GM03348 (cell line): ENCODE data around the gene SPATA20.

ENCODE experiments used
- DNase-seq: peaks from one replicate; pipeline ENCODE4 v3.0.0; 2012; ENCODE audit warnings: low spot score

The SPATA20 gene

GRCh38 chr17:50520483-50520882 lies 26.5 kb upstream of the SPATA20 start:
- no peak for DNase-seq

- DNase-seq, result no peak
These were observed 25.5 kb upstream of the SPATA20 start for GRCh38 chr17:50521514-50521913.

GRCh38 chr17:50522766-50523165 lies 24.2 kb upstream of the SPATA20 start:
- DNase-seq, result no peak

- no peak for DNase-seq
These were observed 23.8 kb upstream of the SPATA20 start for GRCh38 chr17:50523208-50523607.

GRCh38 chr17:50524838-50525237 lies 22.1 kb upstream of the SPATA20 start:
- no peak for DNase-seq

DNA sequence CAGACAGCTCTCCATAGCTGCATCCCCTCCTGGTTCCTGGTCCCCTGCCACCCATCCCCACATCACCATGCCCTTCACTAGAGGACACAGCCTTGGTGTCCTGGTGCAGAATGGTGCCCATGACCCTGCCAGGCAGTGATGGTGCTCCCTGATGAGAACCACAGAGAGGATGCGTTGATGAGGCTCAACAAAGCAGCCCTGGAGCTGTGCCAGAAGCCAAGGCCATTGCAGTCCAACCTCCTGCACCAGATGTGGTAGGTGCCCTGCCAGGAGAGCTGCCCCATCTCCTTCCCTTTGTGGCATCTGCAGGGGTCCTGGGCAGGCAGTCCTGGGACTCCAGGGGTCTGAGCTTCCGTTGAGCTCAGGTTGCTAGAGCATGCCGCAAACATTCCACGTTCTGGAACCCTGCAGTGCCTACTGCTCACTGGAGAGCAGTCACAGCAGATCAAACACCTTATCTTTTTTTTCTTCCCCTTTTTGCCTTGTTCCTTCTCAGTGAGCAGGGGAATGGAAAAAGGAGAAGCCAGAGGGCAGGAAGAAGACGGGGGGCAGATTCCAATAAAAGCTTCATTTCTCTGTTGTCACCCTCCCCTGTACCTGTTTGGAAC lies 19.7 kb upstream of the SPATA20 start:
- DNase-seq, result no peak

DNA sequence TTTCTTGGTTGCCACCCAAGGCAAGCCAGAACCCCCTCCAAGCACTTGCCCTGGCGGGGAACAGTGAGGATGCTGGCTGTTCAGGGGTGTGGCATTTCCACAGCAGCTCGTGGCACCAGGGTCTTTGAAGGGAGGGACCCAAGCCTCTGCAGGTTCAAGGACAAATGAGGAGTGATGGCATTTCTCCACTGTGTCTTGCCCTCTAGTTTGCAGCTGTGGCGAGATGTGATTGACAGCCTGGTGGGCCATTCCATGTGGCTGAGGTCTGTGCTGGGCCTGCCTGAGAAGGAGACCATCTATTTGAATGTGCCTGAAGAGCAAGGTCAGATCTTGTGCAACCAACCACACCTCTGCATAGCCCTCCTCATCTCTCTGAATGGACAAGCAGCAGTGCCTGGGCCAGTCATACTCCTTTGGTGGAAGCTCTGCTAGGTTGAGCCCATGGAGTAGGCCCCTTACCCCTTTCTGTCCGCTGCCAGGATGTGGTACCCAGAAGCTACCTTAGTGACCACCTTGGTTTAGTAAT lies 19.0 kb upstream of the SPATA20 start:
- DNase-seq, result no peak

GRCh38 chr17:50529849-50530248 lies 17.1 kb upstream of the SPATA20 start:
- no peak for DNase-seq

DNA sequence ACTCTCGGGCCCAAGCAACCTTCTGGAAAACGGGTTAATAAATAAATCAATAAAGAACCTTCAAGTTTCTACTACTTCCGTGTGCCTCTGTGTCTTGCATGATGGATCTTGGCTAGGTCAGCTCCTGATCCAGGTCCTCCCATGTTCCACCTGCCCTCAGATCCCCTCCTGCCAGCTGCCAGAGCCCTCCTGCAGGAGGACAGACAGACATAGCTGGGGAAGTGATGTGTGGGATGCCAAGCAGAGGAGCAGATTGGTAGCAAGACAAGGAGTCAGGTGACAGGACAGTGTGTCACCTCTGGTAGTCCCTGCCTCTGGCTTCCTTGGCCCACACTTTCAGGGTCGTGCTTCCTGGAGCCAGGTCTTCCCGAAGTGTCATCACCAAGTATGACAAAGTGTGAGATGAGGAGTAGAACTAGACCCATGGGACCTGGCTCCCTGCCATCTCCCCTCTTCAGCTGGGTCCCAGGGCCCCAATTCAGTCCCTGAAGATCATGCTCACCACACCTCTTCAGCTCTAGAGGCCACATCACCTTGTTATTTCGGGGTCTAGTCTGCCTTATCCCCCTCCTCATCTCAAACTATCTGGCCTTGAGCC lies 15.4 kb upstream of the SPATA20 start:
- DNase-seq, result no peak

DNA sequence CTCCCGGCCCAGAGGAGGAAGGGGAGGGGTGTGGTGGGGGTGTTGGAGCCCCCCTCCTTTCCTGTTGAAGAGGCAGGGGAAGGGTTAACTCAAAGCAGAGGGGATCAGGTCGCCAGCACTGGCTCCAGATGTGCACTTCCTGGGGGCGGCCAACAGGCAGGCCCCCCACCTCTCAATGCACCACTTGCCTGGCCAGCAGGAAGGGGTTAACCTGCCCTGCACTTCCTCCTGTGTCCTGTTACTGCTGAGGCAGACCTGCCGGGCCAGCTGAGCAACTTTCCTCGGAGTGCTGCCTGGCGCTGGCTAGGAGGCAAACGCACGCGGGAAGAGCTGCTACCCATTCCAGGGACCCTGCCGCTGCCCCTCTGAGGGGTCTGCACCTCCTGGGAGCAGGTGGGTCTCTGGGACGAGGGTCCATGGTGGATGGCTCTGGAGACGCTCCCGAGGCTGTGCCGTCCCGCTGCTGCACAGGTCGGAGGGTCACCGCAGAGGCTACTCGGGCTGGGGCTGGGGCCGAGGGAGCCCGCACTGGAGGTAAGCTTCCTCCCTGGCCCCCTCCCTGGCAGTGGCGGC lies 14.4 kb upstream of the SPATA20 start, which contains the start of gene EPN3:
Gene EPN3 (plus strand): TSS at position 284 of the 573 bp plus-strand sequence. CDS start 3,822 bp downstream, outside the sequence.
- DNase-seq, result no peak

DNA sequence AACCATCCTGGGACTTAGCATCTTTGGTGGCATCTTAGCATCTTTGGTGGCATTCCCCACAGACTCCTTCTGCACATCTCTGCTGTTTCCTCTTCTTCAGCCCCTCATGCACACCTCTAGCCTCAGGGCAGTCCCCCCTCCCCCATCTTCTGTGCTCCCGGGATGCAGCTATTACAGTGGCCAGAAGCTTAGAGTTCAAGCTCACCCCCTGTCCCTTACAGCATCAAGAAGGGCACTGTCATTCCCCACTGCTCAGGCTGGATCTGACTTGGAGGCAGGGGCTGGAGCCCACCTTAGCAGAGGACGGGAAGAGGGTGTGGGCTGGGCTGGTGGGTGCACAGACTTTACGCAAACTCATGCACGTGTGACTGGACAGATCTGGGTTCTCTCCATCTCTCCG lies 13.8 kb upstream of the SPATA20 start:
- no peak for DNase-seq

- peak; percentile 49 for DNase-seq
These were observed 13.2 kb upstream of the SPATA20 start for GRCh38 chr17:50533720-50534148.

- peak; percentile 25 for DNase-seq
These were observed 12.6 kb upstream of the SPATA20 start for GRCh38 chr17:50534222-50534978.

DNA sequence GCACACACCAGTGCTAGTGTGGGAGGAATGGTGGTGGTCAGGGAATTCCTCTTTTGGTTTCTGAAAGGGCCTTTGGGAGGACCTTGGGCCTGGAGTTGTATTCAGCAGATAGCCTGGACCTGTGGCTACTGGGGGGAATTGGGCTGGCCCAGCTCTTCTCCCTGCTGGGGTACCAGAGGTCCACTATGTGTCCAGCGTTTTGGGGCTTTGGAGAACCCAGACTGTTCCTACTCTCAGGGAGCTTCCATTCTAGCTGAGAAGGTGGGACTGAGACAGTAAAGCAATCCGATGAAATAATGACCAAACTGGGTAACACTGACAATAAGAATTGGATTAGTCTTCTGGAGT lies 12.0 kb upstream of the SPATA20 start:
- DNase-seq, result no peak

- DNase-seq, result no peak
These were observed 11.6 kb upstream of the SPATA20 start for GRCh38 chr17:50535407-50535806.

DNA sequence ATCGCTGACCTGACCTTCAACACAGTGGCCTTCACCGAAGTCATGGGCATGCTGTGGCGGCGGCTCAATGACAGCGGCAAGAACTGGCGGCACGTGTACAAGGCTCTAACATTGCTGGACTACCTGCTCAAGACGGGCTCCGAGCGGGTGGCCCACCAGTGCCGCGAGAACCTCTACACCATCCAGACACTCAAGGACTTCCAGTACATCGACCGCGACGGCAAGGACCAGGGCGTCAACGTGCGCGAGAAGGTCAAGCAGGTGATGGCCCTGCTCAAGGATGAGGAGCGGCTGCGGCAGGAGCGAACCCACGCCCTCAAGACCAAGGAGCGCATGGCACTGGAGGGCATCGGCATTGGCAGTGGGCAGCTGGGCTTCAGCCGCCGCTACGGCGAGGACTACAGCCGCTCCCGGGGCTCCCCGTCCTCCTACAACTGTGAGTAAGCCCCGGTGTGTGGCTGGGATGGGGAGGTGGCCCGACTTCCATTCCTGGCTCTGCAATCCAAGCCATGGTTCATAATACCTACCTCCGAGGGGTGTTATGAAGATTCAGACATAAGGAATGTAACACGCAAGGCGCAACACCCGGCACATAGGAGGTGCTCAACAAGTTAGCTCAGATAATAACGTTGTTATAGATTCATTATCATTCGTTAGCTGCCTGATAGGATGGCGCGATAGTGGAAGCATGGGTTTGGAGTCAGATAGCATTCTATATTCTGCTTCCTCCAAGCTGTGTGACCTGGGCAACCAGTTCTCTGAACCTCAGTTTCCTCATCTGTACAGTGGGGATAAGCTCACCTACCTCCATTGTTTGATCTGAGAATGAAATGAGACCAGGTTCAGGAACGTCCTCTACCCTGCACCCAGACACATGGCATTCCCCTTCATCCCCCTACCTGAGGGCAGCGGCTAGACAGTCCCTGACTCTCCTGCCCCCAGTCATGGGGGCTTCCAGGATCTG lies 10.0 kb upstream of the SPATA20 start:
- DNase-seq, result no peak

- DNase-seq, result no peak
These were observed 9.0 kb upstream of the SPATA20 start for GRCh38 chr17:50537721-50538548.

- no peak for DNase-seq
These were observed 8.2 kb upstream of the SPATA20 start for GRCh38 chr17:50538549-50539410.

- no peak for DNase-seq
These were observed 7.0 kb upstream of the SPATA20 start for GRCh38 chr17:50539762-50540559.
